Urinary bladder (tissue), 4 donors: Measurements from ENCODE around the gene TMEM201. TPM values are rescaled to one million over a fixed set of nuclear protein-coding genes. Genes with fewer than 3 reads are reported as not detected.
"Not testable (repeated sequence)": the region's sequence is repeated elsewhere in the genome, so short reads cannot be mapped to it uniquely, and the experiment has no call there.

Experiments used
- DNase-seq: peaks from one replicate; pipeline ENCODE4 v3.0.0-alpha.2; 2015; ENCODE audit errors: extremely low spot score
- H3K27ac ChIP-seq: one replicate; pipeline ENCODE4 v1.5.1; 2013; ENCODE audit warnings: low read depth, mild to moderate bottlenecking, moderate library complexity
- H3K36me3 ChIP-seq: one replicate; pipeline ENCODE4 v1.6.1; 2013; ENCODE audit warnings: mild to moderate bottlenecking, moderate library complexity; ENCODE audit not compliant: insufficient read depth
- H3K4me1 ChIP-seq: one replicate; pipeline ENCODE4 v1.6.1; 2013; ENCODE audit warnings: mild to moderate bottlenecking, moderate library complexity; ENCODE audit not compliant: insufficient read depth
- H3K4me3 ChIP-seq: one replicate; pipeline ENCODE4 v1.5.1; 2013; ENCODE audit warnings: low read depth, low read length
- WGBS: extraction: QIAGEN DNeasy Blood & Tissue Kit; methylation state at CpG from one replicate; pipeline ENCODE4 v1.1.7; 2013; 5-methylcytosine and 5-hydroxymethylcytosine counted together
- polyA plus RNA-seq: library from polyadenylated mRNA; stranded (reverse); fragments of 200-250 nt; gene quantifications from one replicate; pipeline ENCODE4 v1.2.3, GENCODE V29; 2013
- total RNA-seq: library from RNA; depleted of rRNA; stranded (reverse); fragments of >200 nt; gene quantifications from one replicate; pipeline ENCODE4 v1.2.3, GENCODE V29; 2014
- donor health status: healthy with polysubstance abuse.
- donor health status: healthy.

The TMEM201 gene
- total and polyA plus RNA-seq, 2 donors: 4.4 to 8.6 TPM

DNA sequence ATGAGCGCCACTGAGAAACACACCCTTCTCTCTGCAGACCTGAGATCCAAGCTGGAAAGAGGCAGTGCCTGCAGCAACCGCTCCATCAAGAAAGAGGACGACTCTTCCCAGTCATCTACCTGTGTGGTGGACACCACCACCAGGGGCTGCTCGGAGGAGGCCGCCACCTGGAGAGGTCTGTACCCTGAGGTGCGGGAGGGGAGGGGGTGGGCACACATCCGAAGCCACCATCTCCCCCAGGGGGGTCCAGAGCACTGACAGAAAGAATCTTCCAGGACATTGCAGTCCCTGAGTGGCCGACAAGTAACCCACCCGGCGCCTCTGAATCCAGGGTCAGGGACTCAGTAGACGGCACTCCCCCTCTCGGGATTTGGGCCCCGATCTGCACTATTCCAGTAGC lies 23.0 kb downstream of the TMEM201 start:
- Histone ChIP-seq H3K36me3 (peaks cover 2% of the 10 kb centered on the region), H3K4me1 (no peaks in the 10 kb centered on the region), H3K27ac (no peak overlapping the region), H3K4me3 (no peak overlapping the region)
- DNase-seq: no peak
- WGBS: 85% methylated on average over 13 of the region's 13 CpGs

DNA sequence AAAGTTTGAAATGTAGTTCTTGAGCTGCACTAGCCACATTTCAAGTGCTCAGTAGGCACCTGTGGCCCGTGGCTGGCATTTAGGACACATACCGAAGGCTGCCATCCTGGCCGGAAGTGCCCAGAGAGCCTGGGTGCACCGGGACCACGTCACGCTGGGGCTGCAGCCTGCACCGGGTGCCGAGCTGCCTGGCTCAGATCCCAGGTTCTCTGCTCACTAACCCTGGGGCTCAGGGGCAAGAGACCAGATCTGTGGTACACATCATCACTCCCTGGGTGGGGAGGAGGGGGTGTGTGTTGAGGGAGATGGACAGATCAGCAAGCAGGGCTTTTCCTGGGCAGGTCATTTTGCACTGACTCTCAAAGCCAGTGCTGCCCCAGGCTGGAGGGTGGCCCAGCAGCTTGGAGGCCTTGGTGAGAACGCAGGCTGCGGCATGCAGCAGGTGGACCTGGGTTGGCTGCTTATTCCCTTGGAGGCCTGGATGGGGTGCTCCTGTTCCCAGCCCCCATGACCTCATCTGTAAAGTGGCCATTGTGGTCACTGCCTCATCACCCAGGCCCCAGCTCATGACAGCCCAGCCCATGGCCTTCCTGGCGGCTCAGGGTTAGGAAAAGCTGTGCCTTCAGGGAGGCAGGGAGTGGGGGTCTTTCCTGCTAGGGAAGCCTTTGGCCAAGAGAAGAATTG lies 23.6 kb downstream of the TMEM201 start:
- no peak overlapping the region for H3K27ac ChIP-seq
- H3K36me3 ChIP-seq: peaks cover 2% of the 10 kb centered on the region
- no peak overlapping the region for H3K4me3 ChIP-seq
- no peaks in the 10 kb centered on the region for H3K4me1 ChIP-seq
- 90% methylated on average over 11 of the region's 11 CpGs for WGBS
- DNase-seq: no peak

DNA sequence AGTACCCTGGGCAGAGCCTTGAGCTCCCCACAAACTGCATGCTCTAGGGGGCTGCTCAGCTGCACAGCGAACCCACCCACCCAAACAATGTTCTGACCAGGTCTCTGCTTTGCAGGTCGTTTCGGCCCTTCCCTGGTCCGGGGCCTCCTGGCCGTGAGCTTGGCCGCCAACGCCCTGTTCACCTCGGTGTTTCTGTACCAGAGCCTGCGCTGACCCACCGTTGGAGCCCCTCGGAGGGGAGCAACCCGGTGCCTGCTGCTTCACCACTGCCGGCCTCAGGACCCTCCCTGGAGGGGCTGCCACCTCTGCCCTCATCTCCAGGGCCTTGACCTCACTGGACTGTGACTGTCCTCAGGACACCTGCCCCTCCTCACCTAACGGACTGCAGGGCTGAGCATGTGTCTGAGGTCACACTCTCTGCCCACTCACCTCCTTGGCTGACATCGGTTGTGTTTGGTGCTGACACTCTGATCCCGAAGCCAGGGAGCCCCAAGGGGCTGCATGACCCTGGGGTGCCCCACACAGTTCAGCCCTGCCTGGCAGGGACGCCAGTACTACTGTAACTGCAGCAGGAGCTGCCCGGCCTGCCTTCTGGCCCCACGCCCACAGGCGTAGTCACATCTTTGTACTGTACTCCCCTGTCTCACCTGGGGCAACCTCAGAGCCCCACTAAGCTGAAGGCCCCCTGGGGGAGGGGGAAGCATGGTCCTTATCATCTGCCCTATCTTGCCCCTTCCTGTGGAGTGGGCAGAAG lies 24.3 kb downstream of the TMEM201 start:
- Histone ChIP-seq H3K4me3 (no peak overlapping the region), H3K27ac (no peak overlapping the region), H3K4me1 (no peaks in the 10 kb centered on the region), H3K36me3 (peaks cover 2% of the 10 kb centered on the region)
- WGBS: 93% methylated on average over 20 of the region's 20 CpGs
- no peak for DNase-seq

DNA sequence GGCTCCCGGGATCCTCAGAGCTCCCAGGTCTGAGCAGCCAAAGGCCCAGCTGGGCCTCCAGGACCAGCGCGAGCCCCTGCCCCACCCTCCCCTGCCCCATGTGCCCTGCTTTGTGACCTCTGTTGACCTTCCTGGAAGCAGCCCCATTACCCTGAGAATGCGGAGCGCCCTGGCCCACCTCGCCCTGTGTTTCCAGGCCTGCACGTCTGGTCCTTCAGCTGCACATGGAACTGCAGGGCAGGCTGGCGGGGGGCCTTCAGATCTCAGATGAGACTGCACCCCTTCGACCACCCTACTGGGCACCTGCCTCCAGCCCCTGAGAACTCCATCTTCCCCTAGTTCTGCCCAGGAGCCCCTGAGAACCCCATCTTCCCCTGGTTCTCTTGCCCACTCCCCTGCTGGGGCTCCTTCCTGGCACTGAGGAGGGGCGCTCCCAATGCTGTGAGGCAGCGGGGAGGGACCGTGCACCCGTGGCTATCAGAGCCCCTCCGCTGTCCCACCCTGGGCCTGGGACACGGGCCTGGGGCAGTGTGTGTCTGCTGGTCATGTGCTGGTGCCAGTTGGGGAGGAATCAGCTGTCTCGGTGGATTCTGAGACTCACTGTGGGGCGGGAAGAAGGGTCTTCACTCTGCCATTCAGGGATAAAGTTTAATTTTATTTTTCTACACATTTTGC lies 25.1 kb downstream of the TMEM201 start:
- WGBS: 87% methylated on average over 17 of the region's 17 CpGs
- H3K4me1 ChIP-seq: no peaks in the 10 kb centered on the region
- no peak for DNase-seq
- H3K27ac ChIP-seq: no peak overlapping the region
- H3K36me3 ChIP-seq: peaks cover 2% of the 10 kb centered on the region
- no peak overlapping the region for H3K4me3 ChIP-seq

DNA sequence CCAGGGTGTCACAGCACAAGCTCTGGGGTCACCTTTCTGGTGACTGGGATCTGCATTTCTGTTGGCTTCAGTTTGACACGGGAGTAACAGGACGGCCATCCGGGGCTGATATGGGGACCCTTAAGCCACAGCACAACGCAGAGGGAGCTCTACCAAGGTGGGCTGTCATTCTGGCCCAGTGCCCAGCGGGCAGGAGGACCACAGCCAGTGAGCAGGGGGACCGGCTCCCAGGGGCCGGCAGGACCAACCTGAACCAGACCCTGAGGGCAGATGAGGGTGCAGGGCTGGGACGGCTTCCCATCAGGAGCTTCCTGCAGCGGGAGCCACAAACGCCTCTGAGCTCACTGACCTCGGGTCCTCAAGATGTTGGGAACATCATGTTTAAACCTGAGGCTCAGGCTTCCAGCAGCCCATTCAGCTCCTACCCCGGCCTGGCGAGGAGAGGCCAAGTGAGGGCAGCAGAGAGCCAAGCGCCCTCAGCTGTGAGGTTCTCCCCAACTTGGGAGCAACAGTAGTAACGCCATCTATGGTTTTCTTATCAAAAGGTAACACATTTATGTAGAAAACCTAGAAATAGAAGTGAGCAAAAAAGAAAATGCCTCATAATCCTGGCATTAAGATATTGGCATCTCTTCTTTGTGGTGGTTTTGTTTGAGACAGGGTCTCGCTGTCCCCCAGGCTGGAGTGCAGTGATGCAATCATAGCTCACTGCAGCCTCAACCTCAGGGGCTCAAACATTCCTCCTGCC lies 26.8 kb downstream of the TMEM201 start:
- no peak for DNase-seq
- Histone ChIP-seq H3K27ac (no peak overlapping the region), H3K4me3 (no peak overlapping the region), H3K4me1 (no peaks in the 10 kb centered on the region), H3K36me3 (no peaks in the 10 kb centered on the region)
- WGBS: 48% methylated on average over 16 of the region's 16 CpGs

DNA sequence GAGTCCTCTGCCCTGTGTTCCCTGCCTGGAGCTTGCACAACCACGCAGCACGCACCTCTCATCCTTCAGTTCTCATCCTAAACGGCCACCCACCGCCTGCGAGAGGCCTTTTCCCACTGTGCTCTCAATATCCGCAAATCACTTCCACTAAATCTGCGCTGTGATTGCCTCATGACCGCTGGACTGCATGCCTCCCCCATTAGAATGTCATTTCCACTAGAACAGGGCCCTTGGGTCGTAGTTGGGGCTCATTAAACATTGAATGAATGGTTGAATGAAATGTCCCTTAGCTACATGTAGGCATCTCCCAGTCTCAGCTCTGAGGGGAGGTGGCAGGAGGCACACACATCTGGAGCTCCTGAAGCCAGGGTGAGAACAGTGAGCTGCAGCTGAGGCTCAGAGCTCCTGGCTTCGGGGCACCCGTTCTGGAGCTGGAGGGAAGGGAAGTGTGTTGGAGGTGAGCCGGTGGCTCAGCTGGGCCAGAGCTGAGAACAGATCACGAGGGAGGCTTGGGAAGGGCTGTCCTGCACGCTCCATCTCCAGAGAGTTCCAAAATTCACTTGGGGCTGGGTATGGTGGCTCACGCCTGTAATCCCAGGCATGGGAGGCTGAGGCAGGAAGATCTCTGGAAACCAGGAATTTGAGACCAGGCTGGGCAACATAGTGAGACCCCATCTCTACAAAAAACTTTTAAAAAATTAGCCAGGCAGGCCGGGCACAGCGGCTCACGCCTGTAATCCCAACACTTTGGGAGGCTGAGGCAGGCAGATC lies 30.4 kb downstream of the TMEM201 start:
- Histone ChIP-seq H3K27ac (no peak overlapping the region), H3K4me1 (no peaks in the 10 kb centered on the region), H3K4me3 (no peak overlapping the region), H3K36me3 (no peaks in the 10 kb centered on the region)
- DNase-seq: no peak
- 77% methylated on average over 18 of the region's 18 CpGs for WGBS

DNA sequence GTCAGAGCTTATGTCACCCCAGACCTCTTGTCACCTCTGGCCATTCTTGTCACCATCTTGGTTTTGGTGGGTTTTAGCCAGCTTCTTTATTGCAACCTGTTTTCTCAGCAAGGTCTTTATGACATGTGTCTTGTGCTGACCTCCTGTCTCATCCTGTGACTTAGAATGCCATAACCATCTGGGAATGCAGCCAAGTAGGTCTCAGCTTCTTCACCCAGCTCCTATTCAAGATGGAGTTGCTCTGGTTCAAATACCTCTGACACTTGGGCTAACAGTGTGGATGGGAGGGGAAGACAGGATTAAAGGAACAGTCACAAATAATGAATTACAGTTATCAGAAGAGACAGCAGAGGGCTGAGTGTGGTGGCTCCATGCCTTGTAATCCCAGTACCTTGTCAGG lies 32.3 kb downstream of the TMEM201 start:
- DNase-seq: no peak
- Histone ChIP-seq H3K27ac (no peak overlapping the region), H3K4me3 (no peak overlapping the region), H3K4me1 (no peaks in the 10 kb centered on the region), H3K36me3 (no peaks in the 10 kb centered on the region)

DNA sequence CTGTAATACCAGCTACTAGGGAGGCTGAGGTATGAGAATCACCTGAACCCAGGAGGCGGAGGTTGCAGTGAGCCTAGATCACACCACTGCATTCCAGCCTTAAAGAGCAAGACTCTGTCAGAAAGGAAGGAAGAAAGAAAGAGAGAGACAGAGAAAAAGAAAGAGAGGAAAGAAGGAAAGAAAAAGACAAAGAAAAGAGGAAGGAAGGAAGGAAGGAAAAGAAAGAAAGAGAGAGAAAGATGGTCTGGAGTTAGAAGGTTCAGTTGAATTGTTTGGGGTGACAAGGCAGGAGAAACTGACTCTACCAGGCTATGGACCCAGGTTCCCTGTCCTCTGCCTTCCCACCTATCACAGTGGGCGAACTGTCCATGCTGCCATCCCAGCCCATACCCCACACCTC lies 35.4 kb downstream of the TMEM201 start:
- no peak overlapping the region for H3K4me3 ChIP-seq
- 93% methylated on average over 2 of the region's 2 CpGs for WGBS
- H3K27ac ChIP-seq: no peak overlapping the region
- DNase-seq: no peak
- no peaks in the 10 kb centered on the region for H3K36me3 ChIP-seq
- H3K4me1 ChIP-seq: no peaks in the 10 kb centered on the region

DNA sequence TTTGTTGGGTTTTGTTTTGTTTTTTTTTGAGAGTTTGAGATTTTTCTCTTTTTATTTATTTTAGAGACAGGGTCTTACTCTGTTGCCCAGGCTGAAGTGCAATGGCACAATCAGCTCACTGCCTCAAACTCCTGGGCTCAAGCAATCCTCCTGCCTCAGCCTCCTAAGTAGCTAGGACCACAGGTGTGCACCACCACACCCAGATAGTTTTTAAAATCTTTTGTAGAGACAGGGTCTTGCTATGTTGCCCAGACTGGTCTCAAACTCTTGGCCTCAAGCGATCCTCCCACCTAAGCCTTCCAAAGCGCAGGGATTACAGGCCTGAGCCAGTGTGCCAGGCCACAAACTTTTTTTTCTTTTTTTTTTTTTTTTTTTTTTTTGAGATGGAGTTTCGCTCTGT lies 36.3 kb downstream of the TMEM201 start:
- H3K4me1 ChIP-seq, H3K36me3 ChIP-seq, DNase-seq, H3K27ac ChIP-seq, H3K4me3 ChIP-seq: not testable (repeated sequence)
- WGBS: 96% methylated on average over 3 of the region's 3 CpGs

DNA sequence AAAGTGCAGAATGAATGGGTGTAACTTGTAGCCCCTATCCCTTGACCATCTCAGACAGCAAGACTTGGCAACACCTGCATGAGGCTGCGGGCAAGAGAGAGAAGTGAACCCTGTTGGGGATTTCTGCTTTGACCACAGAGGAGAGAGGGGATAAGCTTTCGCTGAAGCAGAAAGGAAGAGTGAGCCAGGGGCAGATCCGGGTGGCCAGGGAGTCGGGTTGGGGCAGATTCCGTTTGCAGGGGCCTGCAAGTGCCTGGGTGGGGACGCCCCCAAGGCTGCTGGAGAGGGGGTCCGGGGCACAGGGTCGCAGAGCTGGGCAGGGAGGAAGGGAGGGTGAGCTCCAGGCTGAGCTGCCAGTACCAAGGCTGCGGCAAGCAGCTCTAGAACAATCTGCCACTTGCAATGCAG lies 37.5 kb downstream of the TMEM201 start:
- Histone ChIP-seq H3K4me3 (no peak overlapping the region), H3K27ac (no peak overlapping the region), H3K36me3 (no peaks in the 10 kb centered on the region), H3K4me1 (no peaks in the 10 kb centered on the region)
- DNase-seq: no peak
- 81% methylated on average over 9 of the region's 9 CpGs for WGBS

DNA sequence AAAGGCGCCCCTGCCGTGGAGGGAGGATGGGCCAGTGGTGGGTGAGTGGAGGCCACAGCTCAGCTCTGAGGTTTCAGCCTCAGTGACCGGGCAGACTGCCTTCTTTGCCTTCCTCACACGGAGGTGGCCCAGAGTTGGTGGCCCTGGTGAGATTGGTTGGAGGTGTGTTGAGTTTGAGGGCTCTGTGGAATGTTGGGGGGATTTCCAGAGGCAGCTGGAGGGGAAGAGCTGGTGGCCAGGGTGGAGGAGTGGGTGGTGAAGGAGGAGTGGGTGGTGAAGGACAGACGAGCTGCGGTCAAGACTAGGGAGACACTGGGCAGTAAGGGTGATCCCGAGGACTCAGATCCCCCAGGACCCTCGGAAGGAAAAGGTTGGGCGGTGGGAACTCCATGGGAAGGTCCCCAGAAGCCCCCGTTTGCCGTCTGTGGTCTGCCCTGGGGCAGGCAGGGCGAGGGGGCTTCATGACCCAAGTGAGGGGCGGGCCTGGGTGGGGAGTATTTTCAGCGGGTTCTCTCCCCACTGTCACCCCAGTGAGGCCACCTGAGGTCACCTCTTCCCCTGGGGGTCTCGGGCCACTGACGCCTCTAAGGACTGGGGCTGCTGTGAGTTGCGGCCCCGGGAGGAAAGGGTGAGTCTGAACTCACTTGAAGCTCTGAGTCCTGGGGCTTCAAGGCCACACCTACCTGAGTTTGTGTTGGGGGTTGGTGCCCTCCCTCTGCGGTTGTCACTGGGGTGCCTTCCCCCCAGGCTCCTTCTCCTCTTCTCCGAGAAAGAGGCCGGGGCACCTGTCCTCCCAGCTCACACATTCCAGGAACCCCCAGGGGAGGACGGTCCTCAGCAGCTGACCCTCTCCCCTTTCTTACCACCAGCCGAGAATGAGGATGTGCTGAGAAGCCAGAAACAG lies 40.1 kb downstream of the TMEM201 start:
- H3K4me1 ChIP-seq: no peaks in the 10 kb centered on the region
- DNase-seq: no peak
- no peaks in the 10 kb centered on the region for H3K36me3 ChIP-seq
- no peak overlapping the region for H3K4me3 ChIP-seq
- no peak overlapping the region for H3K27ac ChIP-seq
- WGBS: 79% methylated on average over 23 of the region's 23 CpGs

DNA sequence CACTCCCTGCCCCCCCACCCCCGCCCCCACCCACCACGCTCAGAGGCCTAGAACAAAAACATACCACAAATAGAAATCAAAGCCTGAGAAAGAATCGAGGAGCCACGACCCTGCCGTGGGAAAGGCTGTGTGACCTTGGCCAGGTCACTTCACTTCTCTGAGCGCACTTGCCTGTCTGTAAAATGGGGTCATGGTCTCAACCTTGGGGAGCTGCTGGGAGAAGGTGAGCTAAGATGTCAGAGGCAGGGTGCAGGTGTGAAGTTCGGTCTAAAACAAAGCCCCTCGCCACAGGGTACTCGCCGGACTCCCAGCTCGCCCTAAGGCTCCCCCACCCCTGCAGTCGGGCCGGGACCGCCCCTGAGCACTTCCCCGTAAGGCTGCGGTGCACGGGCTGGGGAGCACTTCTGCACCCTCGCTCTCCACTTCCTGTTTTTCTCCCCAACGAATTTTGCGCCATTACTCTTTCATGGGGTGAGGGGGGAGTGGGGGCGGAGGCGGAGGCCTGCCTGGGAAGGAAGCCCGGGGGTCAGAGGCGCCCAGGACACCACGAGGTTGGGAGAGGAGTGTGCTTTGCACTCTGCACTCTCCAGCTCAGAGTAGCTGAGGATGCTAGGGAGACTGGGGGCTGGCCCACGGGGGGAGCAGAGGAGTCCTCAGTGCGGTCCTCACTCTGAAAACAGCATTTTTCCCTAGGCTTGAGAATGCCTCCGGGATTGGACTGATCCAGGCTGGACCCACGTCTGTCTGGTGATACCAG lies 40.9 kb downstream of the TMEM201 start:
- no peaks in the 10 kb centered on the region for H3K4me1 ChIP-seq
- H3K36me3 ChIP-seq: no peaks in the 10 kb centered on the region
- 54% methylated on average over 29 of the region's 29 CpGs for WGBS
- no peak overlapping the region for H3K27ac ChIP-seq
- no peak for DNase-seq
- H3K4me3 ChIP-seq: no peak overlapping the region
